Hepatocyte (in vitro differentiated cells): ENCODE measurements around the gene CRADD. TPM values are rescaled to one million over a fixed set of nuclear protein-coding genes. Genes with fewer than 3 reads are reported as not detected.
A peak's percentile ranks its signal among the peaks of the same experiment; 100 is the strongest.

Experiments
- DNase-seq: peaks from one replicate; pipeline ENCODE4 v3.0.0-alpha.2; 2016; ENCODE audit warnings: low spot score
- H2AFZ ChIP-seq: fragments of 200-600 bp; sonication (generic); 2 replicates; pipeline ENCODE4 v1.6.0; 2016; ENCODE audit warnings: antibody characterized with exemption, mild to moderate bottlenecking
- H3K27ac ChIP-seq: fragments of 200-600 bp; sonication (generic); 2 replicates; pipeline ENCODE4 v1.5.1; 2016; ENCODE audit warnings: mild to moderate bottlenecking
- H3K27me3 ChIP-seq: fragments of 200-600 bp; sonication (generic); 2 replicates; pipeline ENCODE4 v1.6.1; 2016
- H3K36me3 ChIP-seq: fragments of 200-600 bp; sonication (generic); replicated peaks from 2 replicates; pipeline ENCODE4 v1.5.1; 2016; ENCODE audit warnings: low read depth; ENCODE audit not compliant: insufficient read depth
- H3K4me1 ChIP-seq: fragments of 200-600 bp; sonication (generic); 2 replicates; pipeline ENCODE4 v1.5.1; 2016; ENCODE audit warnings: mild to moderate bottlenecking, moderate library complexity; ENCODE audit not compliant: insufficient read depth
- H3K4me2 ChIP-seq: fragments of 200-600 bp; sonication (generic); 2 replicates; pipeline ENCODE4 v1.6.0; 2016
- H3K4me3 ChIP-seq: fragments of 200-600 bp; sonication (generic); 2 replicates; pipeline ENCODE4 v1.5.1; 2016; ENCODE audit warnings: mild to moderate bottlenecking
- H3K79me2 ChIP-seq: fragments of 200-600 bp; sonication (generic); 2 replicates; pipeline ENCODE4 v1.6.0; 2017; ENCODE audit warnings: mild to moderate bottlenecking
- H3K9me2 ChIP-seq: fragments of 200-600 bp; sonication (generic); replicated peaks from 2 replicates; pipeline ENCODE4 v1.6.0; 2017; ENCODE audit warnings: mild to moderate bottlenecking; ENCODE audit not compliant: insufficient read depth
- H3K9me3 ChIP-seq: fragments of 200-600 bp; sonication (generic); 2 replicates; pipeline ENCODE4 v1.5.1; 2016; ENCODE audit warnings: low read depth, mild to moderate bottlenecking
- H4K20me1 ChIP-seq: fragments of 200-600 bp; sonication (generic); 2 replicates; pipeline ENCODE4 v1.6.0; 2016; ENCODE audit warnings: mild to moderate bottlenecking; ENCODE audit not compliant: insufficient read depth, poor library complexity, severe bottlenecking
- EZH2 ChIP-seq: fragments of 200-600 bp; sonication (generic); IDR thresholded peaks from 2 replicates; pipeline ENCODE4 v1.6.1; 2016; ENCODE audit warnings: antibody characterized with exemption, mild to moderate bottlenecking, borderline replicate concordance
- EZH2phosphoT487 ChIP-seq: fragments of 200-600 bp; sonication (generic); IDR thresholded peaks from one replicate; pipeline ENCODE4 v1.6.1; 2018; ENCODE audit warnings: antibody characterized with exemption, mild to moderate bottlenecking, low read depth, moderate library complexity; ENCODE audit not compliant: unreplicated experiment, severe bottlenecking
- WGBS: methylation state at CpG from one replicate; pipeline ENCODE4 v1.1.6; 2016; ENCODE audit warnings: low lambda C conversion rate; ENCODE audit errors: missing lambda C conversion rate; 5-methylcytosine and 5-hydroxymethylcytosine counted together
- polyA plus RNA-seq: library from polyadenylated mRNA; unstranded; fragments of >200 nt; fragmentation: Nextera tagmentation; extraction: Ambion mirVana; gene quantifications from 2 replicates; pipeline ENCODE4 v1.2.1, GENCODE V29; 2016
- total RNA-seq: library from RNA; depleted of rRNA; stranded (reverse); fragments of >200 nt; gene quantifications from 2 replicates; pipeline ENCODE4 v1.2.3, GENCODE V29; 2014
- TF ChIP-seq, protein P1 (sequence below): fragments of 200-600 bp; sonication (generic); IDR thresholded peaks from 2 replicates; pipeline ENCODE4 v1.5.1; 2016; ENCODE audit warnings: antibody characterized with exemption, mild to moderate bottlenecking; ENCODE audit not compliant: poor library complexity

The CRADD gene
- total and polyA plus RNA-seq, 2 experiments from 2014 or later, result 19.5 to 27.3 TPM

DNA sequence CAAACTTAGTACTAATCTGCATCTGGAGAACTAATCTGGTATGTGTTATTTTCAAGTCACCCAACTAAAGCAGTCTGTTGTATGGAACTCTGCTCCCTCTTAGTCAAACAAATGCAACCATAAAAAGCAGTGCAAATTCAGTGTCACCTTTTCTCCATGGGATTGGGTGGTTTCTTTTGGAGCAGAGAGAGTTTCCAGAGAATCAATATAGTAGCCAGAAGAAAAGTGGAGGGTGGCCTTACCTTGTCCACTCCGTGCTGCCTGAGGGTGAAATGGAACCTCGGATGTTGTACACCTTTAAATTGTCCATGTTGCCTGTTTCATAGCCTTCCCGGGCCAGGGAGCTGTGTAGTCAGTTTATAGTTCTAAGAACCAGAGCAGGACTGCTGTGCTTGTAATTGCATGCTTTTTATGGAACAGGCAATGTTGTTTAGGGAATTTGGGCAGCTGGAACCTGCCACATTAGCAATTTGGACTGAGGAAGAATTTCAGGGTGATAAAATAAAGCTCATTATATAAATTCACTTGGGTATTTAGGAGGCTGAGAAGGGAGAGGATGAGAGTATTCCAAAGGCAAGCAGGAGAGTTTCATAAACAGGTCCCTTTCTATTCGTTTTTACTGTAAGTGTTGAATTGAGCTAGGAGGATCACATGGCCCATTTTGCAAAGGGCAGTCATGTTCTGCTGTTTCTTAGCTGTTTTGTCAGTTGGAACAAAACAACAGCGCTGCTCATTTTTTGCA is 60.5 kb downstream of the CRADD start:
- Histone ChIP-seq H3K79me2 (no peaks in the 10 kb centered on the region), H2AFZ (no peak overlapping the region), H3K4me2 (no peak overlapping the region), H3K36me3 (no peaks in the 10 kb centered on the region), H3K27ac (peak overlapping the region; percentile 46), H3K27me3 (no peaks in the 10 kb centered on the region), H4K20me1 (no peaks in the 10 kb centered on the region), H3K4me3 (no peak overlapping the region), H3K9me3 (no peaks in the 10 kb centered on the region), H3K4me1 (peaks cover 12% of the 10 kb centered on the region), H3K9me2 (no peaks in the 10 kb centered on the region)
- no peak for DNase-seq
- WGBS, result 71% methylated on average over 5 of the region's 5 CpGs
- TF ChIP-seq EZH2phosphoT487, result no peak
- TF ChIP-seq, protein P1, sequence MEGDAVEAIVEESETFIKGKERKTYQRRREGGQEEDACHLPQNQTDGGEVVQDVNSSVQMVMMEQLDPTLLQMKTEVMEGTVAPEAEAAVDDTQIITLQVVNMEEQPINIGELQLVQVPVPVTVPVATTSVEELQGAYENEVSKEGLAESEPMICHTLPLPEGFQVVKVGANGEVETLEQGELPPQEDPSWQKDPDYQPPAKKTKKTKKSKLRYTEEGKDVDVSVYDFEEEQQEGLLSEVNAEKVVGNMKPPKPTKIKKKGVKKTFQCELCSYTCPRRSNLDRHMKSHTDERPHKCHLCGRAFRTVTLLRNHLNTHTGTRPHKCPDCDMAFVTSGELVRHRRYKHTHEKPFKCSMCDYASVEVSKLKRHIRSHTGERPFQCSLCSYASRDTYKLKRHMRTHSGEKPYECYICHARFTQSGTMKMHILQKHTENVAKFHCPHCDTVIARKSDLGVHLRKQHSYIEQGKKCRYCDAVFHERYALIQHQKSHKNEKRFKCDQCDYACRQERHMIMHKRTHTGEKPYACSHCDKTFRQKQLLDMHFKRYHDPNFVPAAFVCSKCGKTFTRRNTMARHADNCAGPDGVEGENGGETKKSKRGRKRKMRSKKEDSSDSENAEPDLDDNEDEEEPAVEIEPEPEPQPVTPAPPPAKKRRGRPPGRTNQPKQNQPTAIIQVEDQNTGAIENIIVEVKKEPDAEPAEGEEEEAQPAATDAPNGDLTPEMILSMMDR, result no peak

DNA sequence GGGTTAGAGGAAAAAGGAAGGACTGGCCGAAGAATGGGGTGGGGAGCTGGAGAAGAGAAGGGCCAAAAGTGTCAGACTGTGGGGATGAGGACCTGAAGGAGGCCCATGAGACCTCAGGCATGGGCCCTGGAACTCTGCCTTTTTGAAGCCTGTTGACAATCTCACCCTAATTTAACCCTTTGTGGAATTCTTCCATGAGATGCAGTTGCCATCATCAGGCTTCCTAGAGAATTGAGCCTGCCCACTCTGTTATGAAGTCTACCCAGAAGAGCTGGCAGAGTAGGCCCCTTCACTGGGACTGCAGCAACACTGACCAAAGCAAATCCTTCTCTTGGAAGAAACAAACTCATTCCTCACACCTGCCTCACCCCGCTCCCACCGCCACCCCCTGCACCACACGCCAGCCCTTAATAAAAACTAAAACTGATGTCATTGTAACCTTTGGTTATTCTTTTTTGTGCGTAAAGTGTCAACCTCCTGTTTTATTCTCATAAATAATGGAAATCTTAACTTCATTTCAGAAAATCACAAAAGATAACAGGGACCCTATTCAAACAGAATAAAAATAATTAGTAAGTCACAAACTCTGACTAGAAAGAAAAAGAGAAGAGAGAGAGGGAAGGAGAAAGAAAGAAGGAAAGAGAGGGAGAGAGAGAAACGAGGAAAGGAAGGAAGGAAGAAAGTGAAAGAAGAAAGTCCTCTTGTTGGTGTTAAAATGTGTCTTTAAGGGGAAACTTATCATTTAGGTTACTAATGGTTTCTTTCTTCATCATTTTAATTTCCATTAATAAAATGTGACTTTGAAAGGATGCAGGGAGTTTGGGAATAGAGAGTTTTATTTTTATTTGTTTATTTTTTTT is 61.3 kb downstream of the CRADD start:
- Histone ChIP-seq H3K4me2 (no peak overlapping the region), H3K27ac (no peak overlapping the region), H3K27me3 (no peaks in the 10 kb centered on the region), H3K36me3 (no peaks in the 10 kb centered on the region), H3K9me2 (no peaks in the 10 kb centered on the region), H3K4me1 (peaks cover 12% of the 10 kb centered on the region), H3K4me3 (no peak overlapping the region), H4K20me1 (no peaks in the 10 kb centered on the region), H2AFZ (no peak overlapping the region), H3K9me3 (no peaks in the 10 kb centered on the region), H3K79me2 (no peaks in the 10 kb centered on the region)
- no peak for DNase-seq
- TF ChIP-seq EZH2phosphoT487, result no peak
- TF ChIP-seq, protein P1, result no peak
- TF ChIP-seq EZH2, result no peak
- 95% methylated on average over 6 of the region's 6 CpGs for WGBS

DNA sequence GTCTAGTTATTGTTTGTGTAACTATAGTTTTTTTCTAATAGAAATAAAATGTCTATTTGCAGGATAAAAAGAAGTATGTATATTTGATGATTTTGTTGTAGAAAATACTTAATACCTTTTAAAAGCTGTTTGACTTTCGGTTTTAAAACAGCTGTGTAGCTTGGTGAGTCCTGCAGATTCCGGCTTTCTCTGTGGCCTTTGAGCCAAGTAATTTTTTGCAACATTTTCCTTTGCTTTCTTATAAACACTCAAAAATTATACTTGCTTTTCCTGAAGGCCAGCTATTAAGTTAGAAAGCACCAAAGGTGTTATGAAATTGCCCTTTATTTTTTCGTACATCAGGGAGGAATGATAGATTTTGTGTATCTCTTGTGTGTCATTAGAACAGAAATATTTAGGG is 63.6 kb downstream of the CRADD start:
- H3K27ac ChIP-seq, result peak overlapping the region; percentile 12
- TF ChIP-seq EZH2 (no peak), EZH2phosphoT487 (no peak)
- TF ChIP-seq, protein P1, result no peak
- no peaks in the 10 kb centered on the region for H3K9me2 ChIP-seq
- no peak overlapping the region for H3K4me3 ChIP-seq
- no peaks in the 10 kb centered on the region for H3K9me3 ChIP-seq
- H3K4me1 ChIP-seq, result peaks cover 12% of the 10 kb centered on the region
- peak overlapping the region; percentile 76 for H3K4me2 ChIP-seq
- H3K27me3 ChIP-seq, result no peaks in the 10 kb centered on the region
- no peaks in the 10 kb centered on the region for H4K20me1 ChIP-seq
- no peak overlapping the region for H2AFZ ChIP-seq
- no peaks in the 10 kb centered on the region for H3K36me3 ChIP-seq
- DNase-seq, result no peak
- H3K79me2 ChIP-seq, result no peaks in the 10 kb centered on the region
- WGBS, result 73% methylated on average over 3 of the region's 3 CpGs
